Retinal pigment epithelial cell (primary cell): ENCODE results near the gene DIPK2B.

Experiments used
- DNase-seq: peaks from one replicate; pipeline ENCODE4 v3.0.0-alpha.2; 2010; ENCODE audit warnings: low read depth
- H3K4me3 ChIP-seq: 2 replicates; pipeline ENCODE4 v1.5.1; 2011; ENCODE audit warnings: mild to moderate bottlenecking, low read length, control low read depth, moderate library complexity
- TF ChIP-seq, protein P1 (sequence below): conservative IDR thresholded peaks from 2 replicates; pipeline ENCODE4 v1.5.1; 2011; ENCODE audit warnings: low read depth, low read length, control low read depth, inconsistent platforms

The DIPK2B gene, protein sequence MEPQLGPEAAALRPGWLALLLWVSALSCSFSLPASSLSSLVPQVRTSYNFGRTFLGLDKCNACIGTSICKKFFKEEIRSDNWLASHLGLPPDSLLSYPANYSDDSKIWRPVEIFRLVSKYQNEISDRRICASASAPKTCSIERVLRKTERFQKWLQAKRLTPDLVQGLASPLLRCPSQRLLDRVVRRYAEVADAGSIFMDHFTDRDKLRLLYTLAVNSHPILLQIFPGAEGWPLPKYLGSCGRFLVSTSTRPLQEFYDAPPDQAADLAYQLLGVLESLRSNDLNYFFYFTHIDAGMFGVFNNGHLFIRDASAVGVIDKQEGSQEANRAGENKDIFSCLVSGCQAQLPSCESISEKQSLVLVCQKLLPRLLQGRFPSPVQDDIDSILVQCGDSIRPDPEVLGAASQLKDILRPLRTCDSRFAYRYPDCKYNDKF

DNA sequence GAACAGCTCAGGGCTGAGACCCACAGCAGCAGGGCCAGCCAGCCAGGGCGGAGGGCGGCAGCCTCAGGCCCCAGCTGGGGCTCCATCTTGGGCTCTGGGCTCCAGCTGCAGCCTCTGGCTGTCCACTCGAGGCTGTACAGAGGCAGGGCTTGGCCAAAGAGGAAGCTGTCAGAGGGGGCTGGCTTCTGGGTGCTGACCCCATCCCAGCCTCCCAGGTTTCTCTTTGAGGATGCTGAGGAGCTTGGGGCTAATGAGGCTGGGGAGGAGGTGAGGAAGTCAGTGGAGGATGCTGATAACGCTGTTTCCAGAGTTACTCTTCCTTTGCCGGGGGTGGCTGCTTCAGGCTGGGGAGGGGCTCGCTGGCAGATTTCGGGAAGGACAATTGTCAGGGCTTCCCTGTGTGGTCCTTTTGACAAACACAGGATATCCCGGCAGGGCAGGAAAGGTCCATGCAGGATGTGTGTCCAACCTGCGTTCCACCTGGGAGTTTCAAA lies at the start of gene DIPK2B:
DIPK2B (minus strand) TSS at position 136 of the 494 bp plus-strand sequence; CDS start at position 86, 50 bp downstream.
- no peak for DNase-seq
- TF ChIP-seq, protein P1, sequence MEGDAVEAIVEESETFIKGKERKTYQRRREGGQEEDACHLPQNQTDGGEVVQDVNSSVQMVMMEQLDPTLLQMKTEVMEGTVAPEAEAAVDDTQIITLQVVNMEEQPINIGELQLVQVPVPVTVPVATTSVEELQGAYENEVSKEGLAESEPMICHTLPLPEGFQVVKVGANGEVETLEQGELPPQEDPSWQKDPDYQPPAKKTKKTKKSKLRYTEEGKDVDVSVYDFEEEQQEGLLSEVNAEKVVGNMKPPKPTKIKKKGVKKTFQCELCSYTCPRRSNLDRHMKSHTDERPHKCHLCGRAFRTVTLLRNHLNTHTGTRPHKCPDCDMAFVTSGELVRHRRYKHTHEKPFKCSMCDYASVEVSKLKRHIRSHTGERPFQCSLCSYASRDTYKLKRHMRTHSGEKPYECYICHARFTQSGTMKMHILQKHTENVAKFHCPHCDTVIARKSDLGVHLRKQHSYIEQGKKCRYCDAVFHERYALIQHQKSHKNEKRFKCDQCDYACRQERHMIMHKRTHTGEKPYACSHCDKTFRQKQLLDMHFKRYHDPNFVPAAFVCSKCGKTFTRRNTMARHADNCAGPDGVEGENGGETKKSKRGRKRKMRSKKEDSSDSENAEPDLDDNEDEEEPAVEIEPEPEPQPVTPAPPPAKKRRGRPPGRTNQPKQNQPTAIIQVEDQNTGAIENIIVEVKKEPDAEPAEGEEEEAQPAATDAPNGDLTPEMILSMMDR: no peak
- no peak within 1 kb of the TSS for H3K4me3 ChIP-seq

DNA sequence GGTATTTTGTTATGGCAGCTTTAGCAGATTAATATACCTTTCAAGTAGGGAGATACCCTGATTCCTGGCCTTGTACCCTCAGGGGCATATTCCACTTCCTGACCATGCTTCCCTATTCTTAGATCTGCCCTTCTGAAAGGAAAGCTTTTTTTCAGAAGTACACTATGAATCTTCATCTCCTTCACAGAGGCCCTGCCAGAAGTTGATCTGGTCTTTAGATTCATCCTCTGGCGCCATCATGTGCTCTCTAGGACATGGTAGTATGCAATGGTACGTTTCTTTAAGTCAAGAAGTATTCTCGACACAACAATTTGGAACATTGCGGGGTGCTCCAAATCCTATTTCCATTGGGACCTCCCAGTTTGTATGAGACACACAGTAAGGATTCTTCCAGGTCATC lies 39.6 kb upstream of the DIPK2B start:
- H3K4me3 ChIP-seq: no peak overlapping the region
- DNase-seq: no peak
- TF ChIP-seq, protein P1: no peak

DNA sequence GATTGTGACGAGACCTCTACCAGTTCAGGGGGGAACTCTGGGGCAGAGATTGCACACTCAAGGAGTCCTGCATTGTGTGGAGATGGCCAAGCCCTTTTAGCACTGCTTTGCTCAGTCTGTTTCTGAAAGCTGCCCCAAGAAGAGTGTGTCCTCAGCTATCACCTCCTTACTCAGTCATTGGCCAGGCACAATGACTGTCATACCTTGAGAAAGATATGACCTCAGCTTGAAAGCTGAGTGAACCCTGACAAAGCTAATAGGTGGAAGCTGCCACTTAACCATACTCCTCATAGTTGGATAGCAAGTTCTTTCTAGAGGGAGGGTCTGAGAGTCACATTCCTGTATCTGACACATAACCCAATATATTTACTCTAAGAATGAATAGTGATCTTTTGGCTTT lies 37.8 kb upstream of the DIPK2B start:
- DNase-seq: no peak
- TF ChIP-seq, protein P1: no peak
- no peak overlapping the region for H3K4me3 ChIP-seq

DNA sequence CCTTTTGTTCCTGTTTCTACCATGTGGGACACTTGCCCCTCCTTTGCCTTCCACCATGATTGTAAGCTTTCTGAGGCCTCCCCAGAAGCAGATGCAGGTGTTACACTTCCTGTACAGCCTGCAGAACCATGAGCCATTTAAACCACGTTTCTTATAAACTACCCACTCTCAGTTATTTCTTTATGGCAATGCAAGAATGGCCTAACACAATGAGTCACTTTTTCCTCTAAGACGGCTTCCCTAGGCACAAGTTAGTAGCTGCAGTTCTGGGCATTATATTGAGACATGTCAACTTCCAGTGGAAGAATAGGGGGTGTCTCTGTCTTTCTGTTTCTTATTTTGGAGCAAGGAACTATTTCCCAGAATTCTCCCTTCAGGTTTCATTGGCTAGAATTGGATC lies 32.9 kb upstream of the DIPK2B start:
- no peak for DNase-seq
- TF ChIP-seq, protein P1: no peak
- H3K4me3 ChIP-seq: no peak overlapping the region

DNA sequence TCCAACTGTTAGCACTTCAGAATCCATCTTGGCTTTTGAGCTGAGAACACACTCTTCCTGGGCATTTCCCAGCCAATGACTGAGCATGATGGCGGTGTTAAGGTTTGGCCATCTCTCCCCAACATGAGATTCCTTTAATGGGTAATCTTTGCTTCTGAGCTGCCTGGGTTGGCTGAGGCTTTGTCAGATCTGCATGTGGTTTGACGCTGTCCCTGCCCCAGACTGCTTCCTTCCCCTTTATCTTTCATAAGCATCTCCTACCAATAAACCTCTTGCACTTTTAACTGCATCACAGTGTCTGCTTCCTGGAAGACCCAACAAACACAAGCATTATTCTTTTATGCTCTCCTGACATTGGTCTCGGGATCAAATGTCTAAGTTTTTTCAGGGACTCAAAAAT lies 31.5 kb upstream of the DIPK2B start:
- no peak for DNase-seq
- TF ChIP-seq, protein P1: no peak
- no peak overlapping the region for H3K4me3 ChIP-seq

DNA sequence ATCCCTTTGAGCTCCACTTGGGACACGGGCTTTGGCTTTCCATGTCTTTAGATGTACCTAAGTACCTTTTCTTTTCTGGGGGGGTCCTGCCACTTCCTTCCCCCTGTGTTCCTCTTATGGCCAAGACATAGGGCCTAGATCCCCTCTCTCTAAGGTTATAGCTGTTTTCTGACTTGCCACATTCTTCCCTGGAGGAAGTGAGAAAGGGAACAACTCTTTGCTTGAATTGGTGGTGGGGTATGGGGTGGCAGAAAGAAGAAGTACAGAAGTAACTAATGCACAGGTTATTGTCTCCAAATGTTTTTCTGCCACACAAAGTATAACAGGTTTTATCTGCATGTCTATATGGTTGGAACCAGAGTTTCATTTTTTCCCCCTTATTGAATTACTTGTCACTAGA lies 29.7 kb upstream of the DIPK2B start:
- no peak overlapping the region for H3K4me3 ChIP-seq
- no peak for DNase-seq
- TF ChIP-seq, protein P1: no peak

DNA sequence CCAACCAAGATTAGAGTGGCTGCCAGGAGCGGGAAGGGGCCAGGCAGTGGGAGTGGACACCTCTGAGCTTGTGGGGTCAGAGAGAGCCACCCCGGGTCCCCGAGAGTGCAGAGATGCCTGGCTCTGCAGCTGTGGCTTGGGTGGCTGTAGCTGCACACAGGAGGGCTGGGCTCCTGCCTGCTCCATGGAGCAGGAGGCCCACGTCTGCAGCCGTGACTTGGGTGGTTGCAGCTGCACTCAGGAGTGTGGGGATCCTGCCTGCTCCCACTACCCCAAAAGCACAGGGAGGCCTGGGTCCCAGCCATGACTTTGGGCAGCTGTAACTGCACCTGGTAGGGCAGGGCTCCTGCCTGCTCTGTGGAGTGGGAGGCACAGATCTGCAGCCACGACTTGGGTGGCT lies 28.7 kb upstream of the DIPK2B start:
- TF ChIP-seq, protein P1: no peak
- H3K4me3 ChIP-seq: no peak overlapping the region
- no peak for DNase-seq
